Measurements from ENCODE around the gene CDCA7. TPM values are rescaled to one million over a fixed set of nuclear protein-coding genes. Genes with fewer than 3 reads are reported as not detected.
"Not testable (repeated sequence)": the region's sequence is repeated elsewhere in the genome, so short reads cannot be mapped to it uniquely, and the experiment has no call there.

CDCA7 gene
- total RNA-seq, 2 experiments from 2014 or later, result 98.2 to 170 TPM

- Histone ChIP-seq H3K79me2 (ENCODE audit: insufficient read depth, low read depth, low read length) (no peaks in the 10 kb centered on the region), H3K27ac (ENCODE audit: low read depth, low read length, poor library complexity, severe bottlenecking) (no peak overlapping the region), H3K9me2 (ENCODE audit: insufficient read depth, low read length) (no peaks in the 10 kb centered on the region), H3K36me3 (ENCODE audit: insufficient read depth, low read length) (no peaks in the 10 kb centered on the region), H2AFZ (ENCODE audit: low read length) (no peak overlapping the region), H3K4me2 (ENCODE audit: low read length) (no peak overlapping the region), H3K4me3 (ENCODE audit: low read depth, low read length, poor library complexity, severe bottlenecking) (no peak overlapping the region), H4K20me1 (ENCODE audit: insufficient read depth, low read length) (no peaks in the 10 kb centered on the region), H3K9me3 (ENCODE audit: low read length) (0 out of 2 replicates have a peak, but pooled peaks cover 4% of the 10 kb centered on the region), H3K4me1 (ENCODE audit: insufficient read depth, low read length, poor library complexity, severe bottlenecking) (no peaks in the 10 kb centered on the region)
- ChIA-PET POLR2A (interaction anchor here (0.6 to 1.5 kb wide), 2 partner anchors 28 to 286 kb away, joined by 3 read pairs; no protein-coding TSS in a partner anchor), CTCF (ENCODE audit: unreplicated experiment) (no interaction called here)
- BruUV-seq (replicated peaks), result no TSS peak
- intact Hi-C loops (cut with micrococcal nuclease; ENCODE audit: unreplicated experiment), result no loop called here
- no peak for DNase-seq (ENCODE audit: low spot score)
- TF ChIP-seq EZH2phosphoT487 (IDR thresholded peaks at IDR 0.05; ENCODE audit: borderline replicate concordance, low read depth, low read length) (no peak), CTCF (conservative IDR thresholded peaks at IDR 0.05; ENCODE audit: low read length) (no peak)
These were observed 31.3 kb upstream of the CDCA7 start for GRCh38 chr2:173323371-173323770.

GRCh38 chr2:173326806-173327205 lies 27.9 kb upstream of the CDCA7 start:
- H3K36me3 ChIP-seq (ENCODE audit: insufficient read depth, low read length), result no peaks in the 10 kb centered on the region
- no peak for DNase-seq (ENCODE audit: low spot score)
- H3K4me2 ChIP-seq (ENCODE audit: low read length), result no peak overlapping the region
- 0 out of 2 replicates have a peak, but pooled peaks cover 4% of the 10 kb centered on the region for H3K9me3 ChIP-seq (ENCODE audit: low read length)
- H3K4me1 ChIP-seq (ENCODE audit: insufficient read depth, low read length, poor library complexity, severe bottlenecking), result no peaks in the 10 kb centered on the region
- TF ChIP-seq CTCF (conservative IDR thresholded peaks at IDR 0.05; ENCODE audit: low read length) (no peak), EZH2phosphoT487 (IDR thresholded peaks at IDR 0.05; ENCODE audit: borderline replicate concordance, low read depth, low read length) (no peak)
- H3K27ac ChIP-seq (ENCODE audit: low read depth, low read length, poor library complexity, severe bottlenecking), result no peak overlapping the region
- H4K20me1 ChIP-seq (ENCODE audit: insufficient read depth, low read length), result no peaks in the 10 kb centered on the region
- BruUV-seq (replicated peaks), result no TSS peak
- H3K4me3 ChIP-seq (ENCODE audit: low read depth, low read length, poor library complexity, severe bottlenecking), result no peak overlapping the region
- POLR2A ChIA-PET, result interaction anchor here (0.7 kb wide), 3 partner anchors 10 to 1273 kb away, joined by 4 to 6 read pairs (median 6); no protein-coding TSS in a partner anchor
- intact Hi-C loops (cut with micrococcal nuclease; ENCODE audit: unreplicated experiment), result no loop called here
- no peaks in the 10 kb centered on the region for H3K79me2 ChIP-seq (ENCODE audit: insufficient read depth, low read depth, low read length)
- H2AFZ ChIP-seq (ENCODE audit: low read length), result no peak overlapping the region
- no peaks in the 10 kb centered on the region for H3K9me2 ChIP-seq (ENCODE audit: insufficient read depth, low read length)
- CTCF ChIA-PET (ENCODE audit: unreplicated experiment), result no interaction called here

DNA sequence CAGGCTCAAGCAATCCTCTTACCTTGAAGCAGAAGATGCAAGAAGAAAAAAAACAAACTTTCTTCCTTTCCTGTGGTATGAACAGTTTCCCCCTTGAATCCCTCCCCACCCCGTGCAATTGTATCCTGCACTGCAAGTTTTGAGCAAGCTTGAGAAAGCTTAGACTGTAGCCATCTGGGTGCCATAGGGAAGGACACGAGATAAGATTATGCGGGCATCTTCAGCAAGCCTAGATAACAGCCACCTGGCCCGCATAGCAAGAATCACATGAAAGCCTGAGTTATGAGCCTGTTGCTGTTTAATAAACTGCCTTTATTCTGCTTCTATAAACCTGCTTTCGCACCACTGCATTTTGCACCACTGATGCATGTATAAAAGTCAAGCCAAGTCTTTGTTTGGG lies 27.3 kb upstream of the CDCA7 start:
- no TSS peak for BruUV-seq (replicated peaks)
- Histone ChIP-seq H4K20me1 (ENCODE audit: insufficient read depth, low read length) (no peaks in the 10 kb centered on the region), H3K79me2 (ENCODE audit: insufficient read depth, low read depth, low read length) (no peaks in the 10 kb centered on the region), H3K9me3 (ENCODE audit: low read length) (peaks cover 6% of the 10 kb centered on the region; the same call in 1 of the 2 replicates), H3K36me3 (ENCODE audit: insufficient read depth, low read length) (no peaks in the 10 kb centered on the region), H3K9me2 (ENCODE audit: insufficient read depth, low read length) (no peaks in the 10 kb centered on the region), H2AFZ (ENCODE audit: low read length) (no peak overlapping the region), H3K4me3 (ENCODE audit: low read depth, low read length, poor library complexity, severe bottlenecking) (no peak overlapping the region), H3K27ac (ENCODE audit: low read depth, low read length, poor library complexity, severe bottlenecking) (no peak overlapping the region), H3K4me2 (ENCODE audit: low read length) (no peak overlapping the region), H3K4me1 (ENCODE audit: insufficient read depth, low read length, poor library complexity, severe bottlenecking) (no peaks in the 10 kb centered on the region)
- ChIA-PET CTCF (ENCODE audit: unreplicated experiment) (no interaction called here), POLR2A (interaction anchor here (0.6 to 0.7 kb wide), 3 partner anchors 11 to 346 kb away, joined by 4 to 6 read pairs (median 5); no protein-coding TSS in a partner anchor)
- TF ChIP-seq EZH2phosphoT487 (IDR thresholded peaks at IDR 0.05; ENCODE audit: borderline replicate concordance, low read depth, low read length) (no peak), CTCF (conservative IDR thresholded peaks at IDR 0.05; ENCODE audit: low read length) (no peak)
- no peak for DNase-seq (ENCODE audit: low spot score)
- intact Hi-C loops (cut with micrococcal nuclease; ENCODE audit: unreplicated experiment), result no loop called here

- H3K27ac ChIP-seq (ENCODE audit: low read depth, low read length, poor library complexity, severe bottlenecking); H3K4me3 ChIP-seq (ENCODE audit: low read depth, low read length, poor library complexity, severe bottlenecking); intact Hi-C loops (cut with micrococcal nuclease; ENCODE audit: unreplicated experiment); H3K4me2 ChIP-seq (ENCODE audit: low read length); DNase-seq (ENCODE audit: low spot score); H3K79me2 ChIP-seq (ENCODE audit: insufficient read depth, low read depth, low read length); H3K36me3 ChIP-seq (ENCODE audit: insufficient read depth, low read length); H2AFZ ChIP-seq (ENCODE audit: low read length); H3K9me2 ChIP-seq (ENCODE audit: insufficient read depth, low read length); H3K4me1 ChIP-seq (ENCODE audit: insufficient read depth, low read length, poor library complexity, severe bottlenecking); POLR2A ChIA-PET; BruUV-seq (replicated peaks); CTCF ChIA-PET (ENCODE audit: unreplicated experiment); H4K20me1 ChIP-seq (ENCODE audit: insufficient read depth, low read length): not testable (repeated sequence)
- peaks cover 13% of the 10 kb centered on the region; the same call in 1 of the 2 replicates for H3K9me3 ChIP-seq (ENCODE audit: low read length)
These were observed 21.7 kb upstream of the CDCA7 start for GRCh38 chr2:173333003-173333402.

Data from OCI-LY7 (cell line).